ENCODE results near the gene FOS. TPM values are rescaled to one million over a fixed set of nuclear protein-coding genes. Genes with fewer than 3 reads are reported as not detected.

Gene FOS
- total and polyA plus RNA-seq, 2 of the 8 experiments (the other 6 are each of a cell fraction or from before 2014, with no cell fraction given) = 50.2 to 51.8 TPM

Small RNA genes within 50 kb of the gene (small RNA-seq; reads per million reads assigned to genes)
- not detected for gene RF00004 (ENCODE audit: insufficient read depth)

Other genes starting within 250 kb of the FOS start
- gene MLH3, start 227.4 kb upstream of the FOS start, total RNA-seq (2021; fragmentation: NEBNext Ultra II Directional; extraction: Animal tissue kit (Norgen Biotek cat#: 25700)) = 19.1 and 20.1 TPM in 2 replicates
- gene MLH3, start 227.4 kb upstream of the FOS start, polyA plus RNA-seq (2011; rRNA removed) = 5.0 and 9.3 TPM in 2 replicates
- gene ACYP1, start 214.8 kb upstream of the FOS start, total RNA-seq (2021; fragmentation: NEBNext Ultra II Directional; extraction: Animal tissue kit (Norgen Biotek cat#: 25700)) = 17.7 and 24.8 TPM in 2 replicates
- 14.5 and 22.3 TPM in 2 replicates for gene ACYP1, start 214.8 kb upstream of the FOS start, polyA plus RNA-seq (2011; rRNA removed)
- 1.2 and 1.7 TPM in 2 replicates for gene ZC2HC1C, start 209.2 kb upstream of the FOS start, total RNA-seq (2021; fragmentation: NEBNext Ultra II Directional; extraction: Animal tissue kit (Norgen Biotek cat#: 25700))
- 0.57 and 0.72 TPM in 2 replicates for gene ZC2HC1C, start 209.2 kb upstream of the FOS start, polyA plus RNA-seq (2011; rRNA removed)
- 39.5 and 43.6 TPM in 2 replicates for gene NEK9, start 151.8 kb upstream of the FOS start, total RNA-seq (2021; fragmentation: NEBNext Ultra II Directional; extraction: Animal tissue kit (Norgen Biotek cat#: 25700))
- gene NEK9, start 151.8 kb upstream of the FOS start, polyA plus RNA-seq (2011; rRNA removed) = 16.0 and 28.0 TPM in 2 replicates
- gene TMED10, start 102.2 kb upstream of the FOS start, total RNA-seq (2021; fragmentation: NEBNext Ultra II Directional; extraction: Animal tissue kit (Norgen Biotek cat#: 25700)) = 250 and 251 TPM in 2 replicates
- gene TMED10, start 102.2 kb upstream of the FOS start, polyA plus RNA-seq (2011; rRNA removed) = 163 and 218 TPM in 2 replicates
- 23.6 and 27.2 TPM in 2 replicates for gene JDP2, start 149.2 kb downstream of the FOS start, total RNA-seq (2021; fragmentation: NEBNext Ultra II Directional; extraction: Animal tissue kit (Norgen Biotek cat#: 25700))
- gene JDP2, start 149.2 kb downstream of the FOS start, polyA plus RNA-seq (2011; rRNA removed) = 8.9 and 18.8 TPM in 2 replicates
- gene BATF, start 243.6 kb downstream of the FOS start, total RNA-seq (2021; fragmentation: NEBNext Ultra II Directional; extraction: Animal tissue kit (Norgen Biotek cat#: 25700)) = not detected in 2 replicates
- gene BATF, start 243.6 kb downstream of the FOS start, polyA plus RNA-seq (2011; rRNA removed) = 0.20 TPM in 1 of 2 replicates, not detected in the other